Daoy (cell line): ENCODE measurements around the gene NFATC4. TPM values are rescaled to one million over a fixed set of nuclear protein-coding genes. Genes with fewer than 3 reads are reported as not detected.
"Not testable (repeated sequence)": the region's sequence is repeated elsewhere in the genome, so short reads cannot be mapped to it uniquely, and the experiment has no call there.

Experiments used
- DNase-seq: peaks from one replicate; pipeline ENCODE4 v3.0.0-alpha.2; 2015; ENCODE audit warnings: low read depth
- total RNA-seq: library from RNA; depleted of rRNA; stranded (reverse); fragments of >200 nt; shearing (Covaris generic); gene quantifications from 2 replicates; pipeline ENCODE4 v1.2.3, GENCODE V29; 2014

The NFATC4 gene
- total RNA-seq, 1 experiment from 2014 or later = 14.5 TPM

GRCh38 chr14:24368212-24368561, 203 bp downstream of the NFATC4 start:
- DNase-seq = no peak

GRCh38 chr14:24368562-24369252, 723 bp downstream of the NFATC4 start:
- DNase-seq = peak; percentile 73

- DNase-seq = no peak
These were observed 1.5 kb downstream of the NFATC4 start for GRCh38 chr14:24369463-24369862.

- no peak for DNase-seq
These were observed 2.1 kb downstream of the NFATC4 start for GRCh38 chr14:24369907-24370687.

GRCh38 chr14:24370748-24371147, 2.8 kb downstream of the NFATC4 start:
- no peak for DNase-seq

GRCh38 chr14:24371605-24372004, 3.6 kb downstream of the NFATC4 start:
- DNase-seq = not testable (repeated sequence)

- peak; percentile 29 for DNase-seq
These were observed 4.9 kb downstream of the NFATC4 start for GRCh38 chr14:24372701-24373416.

- DNase-seq = no peak
These were observed 8.6 kb downstream of the NFATC4 start for GRCh38 chr14:24376448-24377070.

GRCh38 chr14:24377126-24377525, 9.1 kb downstream of the NFATC4 start:
- DNase-seq = no peak

- DNase-seq = no peak
These were observed 9.7 kb downstream of the NFATC4 start for GRCh38 chr14:24377657-24378056.

GRCh38 chr14:24378327-24378726, 10.3 kb downstream of the NFATC4 start:
- DNase-seq = no peak

GRCh38 chr14:24378981-24379906, 11.3 kb downstream of the NFATC4 start:
- DNase-seq = no peak

- DNase-seq = no peak
These were observed 12.1 kb downstream of the NFATC4 start for GRCh38 chr14:24379907-24380730.

- DNase-seq = peak; percentile 38
These were observed 13.5 kb downstream of the NFATC4 start for GRCh38 chr14:24381363-24382063.

GRCh38 chr14:24382064-24382371, 14.0 kb downstream of the NFATC4 start:
- DNase-seq = no peak

- DNase-seq = no peak
These were observed 16.2 kb downstream of the NFATC4 start for GRCh38 chr14:24384169-24384568.

- no peak for DNase-seq
These were observed 17.5 kb downstream of the NFATC4 start for GRCh38 chr14:24385524-24385923.

GRCh38 chr14:24387009-24387345, 19.0 kb downstream of the NFATC4 start:
- DNase-seq = no peak

- not testable (repeated sequence) for DNase-seq
These were observed 19.6 kb downstream of the NFATC4 start for GRCh38 chr14:24387579-24387978.
